Measurements from ENCODE around the gene PTPRO.

The PTPRO gene

GRCh38 chr12:15550793-15551192, 228.5 kb downstream of the PTPRO start:
- TF ChIP-seq CTCF (IDR thresholded peaks at IDR 0.05; ENCODE audit: insufficient read depth, missing control alignments), result no peak
- FAIRE-seq, result peak; percentile 98
- DNase-seq (ENCODE audit: insufficient read length, low spot score), result no peak

GRCh38 chr12:15555446-15555845, 233.1 kb downstream of the PTPRO start:
- no peak for FAIRE-seq
- TF ChIP-seq CTCF (IDR thresholded peaks at IDR 0.05; ENCODE audit: insufficient read depth, missing control alignments), result no peak
- no peak for DNase-seq (ENCODE audit: insufficient read length, low spot score)

- TF ChIP-seq CTCF (IDR thresholded peaks at IDR 0.05; ENCODE audit: insufficient read depth, missing control alignments), result no peak
- DNase-seq (ENCODE audit: insufficient read length, low spot score) (no peak), FAIRE-seq (no peak)
Measured at GRCh38 chr12:15556411-15557102, 234.2 kb downstream of the PTPRO start.

GRCh38 chr12:15558915-15559528, 236.7 kb downstream of the PTPRO start:
- no peak for DNase-seq (ENCODE audit: insufficient read length, low spot score)

GRCh38 chr12:15561396-15561795, 239.1 kb downstream of the PTPRO start:
- no peak for DNase-seq (ENCODE audit: insufficient read length, low spot score)
- no peak for FAIRE-seq
- no peak for TF ChIP-seq CTCF (IDR thresholded peaks at IDR 0.05; ENCODE audit: insufficient read depth, missing control alignments)

More at GRCh38 chr12:15558915-15559528, 236.7 kb downstream of the PTPRO start:
- no peak for TF ChIP-seq CTCF (IDR thresholded peaks at IDR 0.05; ENCODE audit: insufficient read depth, missing control alignments)
- no peak for FAIRE-seq

- FAIRE-seq (no peak), DNase-seq (ENCODE audit: insufficient read length, low spot score) (no peak)
- TF ChIP-seq CTCF (IDR thresholded peaks at IDR 0.05; ENCODE audit: insufficient read depth, missing control alignments), result no peak
Measured at GRCh38 chr12:15562263-15562662, 240.0 kb downstream of the PTPRO start.

GRCh38 chr12:15563663-15564062, 241.4 kb downstream of the PTPRO start:
- no peak for FAIRE-seq
- no peak for TF ChIP-seq CTCF (IDR thresholded peaks at IDR 0.05; ENCODE audit: insufficient read depth, missing control alignments)

More at GRCh38 chr12:15563663-15564062, 241.4 kb downstream of the PTPRO start:
- no peak for DNase-seq (ENCODE audit: insufficient read length, low spot score)
